Peyer's patch (tissue), 4 donors: ENCODE data around the gene ACBD6. TPM values are rescaled to one million over a fixed set of nuclear protein-coding genes. Genes with fewer than 3 reads are reported as not detected.

Source experiments
- DNase-seq, 3 donors: peaks; one replicate each; pipeline ENCODE4 v3.0.0-alpha.2; 2017 to 2019
- H3K27ac ChIP-seq, 4 donors: fragments of 200-600 bp; sonication (generic); one replicate each; pipeline ENCODE4 v1.5.1; 2016 to 2019
- H3K27me3 ChIP-seq, 2 donors: fragments of 200-600 bp; sonication (generic); one replicate each; pipeline ENCODE4 v1.5.1; 2019
- H3K36me3 ChIP-seq, 3 donors: fragments of 200-600 bp; sonication (generic); one replicate each; pipeline ENCODE4 v1.5.1; 2016 to 2019
- H3K4me1 ChIP-seq, 4 donors: fragments of 200-600 bp; sonication (generic); one replicate each; pipeline ENCODE4 v1.5.1; 2016 to 2019
- H3K4me3 ChIP-seq, 4 donors: fragments of 200-600 bp; sonication (generic); 1 replicate in 3 of 4; 2 replicates in 1 of 4; pipeline ENCODE4 v1.5.1; 2016 to 2019; ENCODE audit warnings: mild to moderate bottlenecking in 1 of 4
- H3K9me3 ChIP-seq, 4 donors: fragments of 200-600 bp; sonication (generic); one replicate each; pipeline ENCODE4 v1.5.1; 2016 to 2019; ENCODE audit warnings: mild to moderate bottlenecking in 1 of 4
- CTCF ChIP-seq, 6 experiments: fragments of 450-650 bp in 4 of 6; fragments of 200-600 bp in 2 of 6; sonication (generic) in 1 of 6; IDR thresholded peaks; one replicate each; pipeline ENCODE4 v1.5.1; 2017 to 2019; ENCODE audit warnings: antibody characterized with exemption in 6 of 6, mild to moderate bottlenecking in 3 of 6, moderate library complexity in 1 of 6
- POLR2A ChIP-seq, 2 donors: fragments of 450-650 bp; IDR thresholded peaks; one replicate each; pipeline ENCODE4 v1.5.1; 2017; ENCODE audit warnings: antibody characterized with exemption in 2 of 2, mild to moderate bottlenecking in 2 of 2, moderate library complexity in 2 of 2
- total RNA-seq, 4 donors: library from RNA; depleted of rRNA; stranded (reverse); fragments of >200 nt; gene quantifications; one replicate each; pipeline ENCODE4 v1.1.0, GENCODE V29; 2016

Gene ACBD6
- total RNA-seq, 4 donors from 2014 or later = 32.2 to 56.1 (median 32.7) TPM

- Histone ChIP-seq H3K27me3 (no peaks in the 10 kb centered on the region), H3K4me3 (no peak overlapping the region), H3K27ac (no peak overlapping the region), H3K4me1 (no peaks in the 10 kb centered on the region), H3K36me3 (no peaks in the 10 kb centered on the region), H3K9me3 (no peaks in the 10 kb centered on the region)
- TF ChIP-seq CTCF (IDR thresholded peaks at IDR 0.05) = no peak
- no peak for TF ChIP-seq POLR2A (IDR thresholded peaks at IDR 0.05)
- no peak for DNase-seq
These were observed 207.7 kb downstream of the ACBD6 start for GRCh38 chr1:180294711-180295110.

- no peak overlapping the region for H3K4me3 ChIP-seq
- no peaks in the 10 kb centered on the region for H3K27me3 ChIP-seq
- no peak overlapping the region for H3K27ac ChIP-seq
- no peaks in the 10 kb centered on the region for H3K4me1 ChIP-seq
- TF ChIP-seq CTCF (IDR thresholded peaks at IDR 0.05) (no peak), POLR2A (IDR thresholded peaks at IDR 0.05) (no peak)
- no peaks in the 10 kb centered on the region for H3K9me3 ChIP-seq
- H3K36me3 ChIP-seq = no peaks in the 10 kb centered on the region
- no peak for DNase-seq
These were observed 211.4 kb downstream of the ACBD6 start for GRCh38 chr1:180291004-180291403.

- Histone ChIP-seq H3K27ac (no peak overlapping the region), H3K4me1 (no peaks in the 10 kb centered on the region), H3K9me3 (no peaks in the 10 kb centered on the region), H3K4me3 (no peak overlapping the region), H3K36me3 (no peaks in the 10 kb centered on the region), H3K27me3 (no peaks in the 10 kb centered on the region)
- TF ChIP-seq POLR2A (IDR thresholded peaks at IDR 0.05) (no peak), CTCF (IDR thresholded peaks at IDR 0.05) (no peak)
- no peak for DNase-seq
These were observed 211.9 kb downstream of the ACBD6 start for GRCh38 chr1:180290265-180291001.

- Histone ChIP-seq H3K27me3 (no peaks in the 10 kb centered on the region), H3K9me3 (no peaks in the 10 kb centered on the region)
These were observed 213.4 kb downstream of the ACBD6 start for GRCh38 chr1:180288940-180289339.

GRCh38 chr1:180287988-180288705 is 214.2 kb downstream of the ACBD6 start:
- TF ChIP-seq POLR2A (IDR thresholded peaks at IDR 0.05) (no peak), CTCF (IDR thresholded peaks at IDR 0.05) (no peak)
- no peaks in the 10 kb centered on the region for H3K27me3 ChIP-seq
- no peak for DNase-seq
- no peaks in the 10 kb centered on the region for H3K36me3 ChIP-seq
- no peak overlapping the region for H3K4me3 ChIP-seq
- no peaks in the 10 kb centered on the region for H3K9me3 ChIP-seq
- H3K27ac ChIP-seq = no peak overlapping the region
- H3K4me1 ChIP-seq = no peaks in the 10 kb centered on the region

More at GRCh38 chr1:180288940-180289339, 213.4 kb downstream of the ACBD6 start:
- no peak for DNase-seq
- Histone ChIP-seq H3K4me1 (no peaks in the 10 kb centered on the region), H3K4me3 (no peak overlapping the region), H3K36me3 (no peaks in the 10 kb centered on the region), H3K27ac (no peak overlapping the region)
- TF ChIP-seq POLR2A (IDR thresholded peaks at IDR 0.05) = no peak
- no peak for TF ChIP-seq CTCF (IDR thresholded peaks at IDR 0.05)
